Activated T-helper 9 cell treated with anti-CD3 and anti-CD28 coated beads, Interleukin-2, amount 50 U/mL, for 16 hours (primary cell): ENCODE measurements around the gene SLC25A42.
"Not testable (repeated sequence)": the region's sequence is repeated elsewhere in the genome, so short reads cannot be mapped to it uniquely, and the experiment has no call there.

Source experiments
- DNase-seq: peaks from one replicate; pipeline ENCODE4 v3.0.0-alpha.2; 2020; ENCODE audit warnings: low read depth

The SLC25A42 gene, protein sequence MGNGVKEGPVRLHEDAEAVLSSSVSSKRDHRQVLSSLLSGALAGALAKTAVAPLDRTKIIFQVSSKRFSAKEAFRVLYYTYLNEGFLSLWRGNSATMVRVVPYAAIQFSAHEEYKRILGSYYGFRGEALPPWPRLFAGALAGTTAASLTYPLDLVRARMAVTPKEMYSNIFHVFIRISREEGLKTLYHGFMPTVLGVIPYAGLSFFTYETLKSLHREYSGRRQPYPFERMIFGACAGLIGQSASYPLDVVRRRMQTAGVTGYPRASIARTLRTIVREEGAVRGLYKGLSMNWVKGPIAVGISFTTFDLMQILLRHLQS

GRCh38 chr19:19063183-19064097 lies at the start of gene SLC25A42:
Gene SLC25A42, plus strand, starts transcription at chr19:19063994. Its CDS starts 32,131 bp downstream, at chr19:19096125.
- peak; percentile 97 for DNase-seq

DNA sequence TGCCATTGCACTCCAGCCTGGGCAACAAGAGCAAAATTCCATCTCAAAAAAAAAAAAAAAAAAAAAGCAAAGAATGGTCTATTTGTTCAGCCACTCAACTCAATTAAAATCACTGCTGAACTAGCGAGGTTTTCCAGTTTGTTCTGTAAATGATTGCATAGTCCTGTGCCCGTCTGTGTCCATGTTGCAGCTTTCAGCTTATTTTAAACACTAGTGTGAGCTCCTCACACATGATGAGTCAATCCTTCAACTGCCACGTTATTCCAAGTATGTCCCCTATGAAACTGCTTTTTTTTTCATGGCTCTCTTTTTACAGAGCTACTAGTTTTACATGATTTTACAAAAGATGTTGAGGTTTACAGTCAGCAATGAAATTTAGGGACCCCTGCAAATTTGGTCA lies 42.7 kb upstream of the SLC25A42 start:
- DNase-seq, result no peak

- DNase-seq, result no peak
Measured at GRCh38 chr19:19022380-19022961, 41.3 kb upstream of the SLC25A42 start.

DNA sequence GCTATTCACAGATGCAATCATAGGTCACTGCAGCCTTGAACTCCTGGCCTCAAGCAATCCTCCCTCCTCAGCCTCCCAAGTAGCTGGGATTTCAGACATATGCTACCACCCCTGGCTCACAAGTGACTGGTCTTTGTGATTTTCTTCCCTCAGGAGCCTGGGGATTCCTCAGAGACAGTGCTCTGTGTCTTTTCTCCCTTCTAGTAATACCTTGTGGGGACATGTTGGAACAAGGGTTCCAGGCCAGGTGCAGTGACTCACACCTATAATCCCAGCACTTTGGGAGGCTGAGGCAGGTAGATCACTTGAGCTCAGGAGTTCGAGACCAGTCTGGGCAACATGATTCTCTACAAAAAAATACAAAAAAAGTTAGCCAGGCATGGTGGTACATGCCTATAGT lies 40.4 kb upstream of the SLC25A42 start:
- not testable (repeated sequence) for DNase-seq

- no peak for DNase-seq
Measured at GRCh38 chr19:19025861-19026260, 37.9 kb upstream of the SLC25A42 start.

DNA sequence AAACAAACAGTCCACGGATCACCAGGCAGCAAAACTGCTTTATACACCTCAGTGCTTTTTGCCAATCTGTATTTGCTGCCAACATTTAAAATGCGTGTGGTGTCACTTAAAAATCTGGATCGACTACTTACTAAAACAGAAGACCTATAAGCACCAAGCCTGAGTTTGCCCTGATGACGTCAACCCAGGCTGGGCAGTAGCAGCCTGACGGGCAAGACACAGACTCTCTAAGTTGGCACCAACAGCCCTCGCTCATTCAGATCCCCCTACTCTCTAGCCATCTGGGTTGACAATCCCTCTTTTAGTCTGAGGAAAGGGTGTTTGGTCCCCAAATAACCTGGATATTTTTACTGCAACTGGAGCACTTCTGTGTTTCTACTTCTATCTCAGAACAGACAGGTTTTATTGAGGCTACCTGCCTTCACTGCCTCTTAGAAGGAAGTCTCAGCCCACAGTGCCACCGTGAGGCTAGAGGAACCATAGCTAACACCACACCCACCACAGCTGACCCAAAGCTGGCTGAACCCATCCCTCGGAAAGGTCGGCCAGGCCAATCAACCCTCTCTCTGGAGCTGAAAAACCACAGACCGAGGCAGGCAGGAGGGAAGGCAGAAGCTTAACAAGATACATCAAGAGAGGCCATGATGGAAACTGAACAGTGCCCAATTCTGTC lies 37.4 kb upstream of the SLC25A42 start:
- DNase-seq, result no peak

DNA sequence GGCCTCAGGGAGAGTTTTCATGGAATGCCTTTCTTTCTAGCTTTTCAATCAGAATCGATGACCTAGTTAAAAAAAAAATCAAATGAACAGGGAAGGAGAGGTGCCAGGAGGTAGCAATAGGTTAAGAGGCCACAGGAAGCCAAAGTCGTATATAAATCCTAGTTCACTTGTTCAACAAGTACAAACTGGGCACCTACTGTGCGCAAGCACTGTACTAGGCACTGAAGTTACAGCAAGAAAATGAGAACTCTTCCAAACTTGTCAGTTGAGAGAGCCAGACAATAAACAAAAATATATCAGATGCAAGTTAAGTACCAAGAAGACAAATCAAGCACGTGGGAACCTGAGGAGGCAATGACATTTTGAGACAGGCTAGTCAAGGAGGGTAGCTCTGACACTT lies 36.6 kb upstream of the SLC25A42 start:
- DNase-seq, result no peak

DNA sequence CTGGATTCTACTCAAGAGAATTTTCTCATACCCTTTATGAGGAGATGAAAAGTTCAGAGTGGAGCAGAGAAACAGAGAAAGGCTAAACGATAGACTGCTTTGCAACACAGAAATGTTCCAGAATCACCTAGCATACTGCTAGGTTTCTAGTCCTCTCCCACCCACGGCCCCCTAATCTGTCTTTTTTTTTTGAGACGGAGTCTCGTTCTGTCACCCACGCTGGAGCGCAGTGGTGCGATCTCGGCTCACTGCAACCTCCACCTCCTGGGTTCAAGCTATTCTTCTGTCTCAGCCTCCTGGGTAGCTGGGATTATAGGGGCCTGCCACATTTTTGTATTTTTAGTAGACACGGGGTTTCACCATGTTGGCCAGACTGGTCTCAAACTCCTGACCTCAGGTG lies 35.3 kb upstream of the SLC25A42 start:
- no peak for DNase-seq

DNA sequence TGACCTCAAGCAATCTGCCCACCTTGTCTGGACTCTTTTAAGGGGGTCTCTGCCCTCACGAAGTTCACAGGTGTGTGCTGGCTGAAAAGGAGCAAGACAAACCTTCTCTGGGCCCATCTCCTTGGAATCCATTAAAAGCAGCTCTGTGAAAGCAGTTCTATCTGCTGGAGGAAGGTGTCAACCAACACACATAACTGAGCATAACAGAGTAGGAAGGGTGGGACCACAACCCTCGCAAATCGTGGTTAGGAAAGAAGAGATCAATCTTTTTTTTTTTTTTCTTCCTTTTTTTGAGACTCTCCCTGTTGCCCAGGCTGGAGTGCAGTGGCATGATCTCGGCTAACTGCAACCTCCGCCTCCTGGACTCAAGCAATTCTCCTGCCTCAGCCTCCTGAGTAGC lies 31.9 kb upstream of the SLC25A42 start:
- no peak for DNase-seq

- peak; percentile 41 for DNase-seq
Measured at GRCh38 chr19:19032420-19033175, 31.2 kb upstream of the SLC25A42 start.

GRCh38 chr19:19033176-19033425 lies 30.7 kb upstream of the SLC25A42 start:
- peak; percentile 2 for DNase-seq

DNA sequence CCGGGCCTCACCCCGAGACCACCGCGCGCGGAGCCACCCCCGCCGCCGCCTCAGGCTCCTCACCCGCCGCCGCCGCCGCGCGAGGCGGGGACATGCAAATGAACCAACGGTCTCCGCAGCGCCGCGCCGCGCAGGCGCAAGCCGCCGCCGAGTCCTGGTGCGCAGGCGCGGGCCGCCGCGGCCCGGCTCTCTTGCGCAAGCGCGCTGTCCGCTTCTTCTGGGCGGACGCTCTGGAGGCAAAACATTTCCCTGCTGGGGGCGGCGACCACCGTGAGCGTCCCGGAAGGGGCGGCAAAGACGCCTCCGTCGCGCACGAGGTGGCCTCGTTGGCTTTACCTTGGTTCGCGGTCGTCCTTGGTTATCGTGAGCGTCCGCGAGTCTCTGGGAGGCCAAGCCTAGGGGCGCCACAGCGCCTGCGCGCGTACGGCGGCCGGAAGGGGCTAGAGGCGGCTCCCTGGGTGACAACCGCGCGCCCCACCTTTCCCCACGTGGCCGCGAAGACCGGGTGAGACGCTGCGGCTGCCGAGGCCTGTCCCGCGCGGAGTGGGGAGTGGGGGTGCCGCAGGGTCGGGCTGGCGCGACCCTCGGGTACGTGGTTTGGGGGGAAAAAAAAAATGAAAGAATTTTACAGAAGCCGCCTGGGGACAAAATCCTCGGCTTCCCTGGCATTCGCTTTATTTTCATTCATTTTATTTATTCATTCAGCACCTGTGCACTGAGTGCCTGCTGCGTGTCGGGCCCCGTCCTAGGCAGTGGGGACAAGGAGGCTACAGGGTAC lies 30.2 kb upstream of the SLC25A42 start, which contains the start of the genes ARMC6 and SUGP2:
TSS of gene ARMC6 (plus strand) at position 178 of the 778 bp plus-strand sequence. CDS start 607 bp downstream, outside the sequence.
TSS of gene SUGP2 (minus strand) at position 92 of the 778 bp plus-strand sequence. CDS start 2,446 bp downstream, outside the sequence.
- DNase-seq, result peak; percentile 83

DNA sequence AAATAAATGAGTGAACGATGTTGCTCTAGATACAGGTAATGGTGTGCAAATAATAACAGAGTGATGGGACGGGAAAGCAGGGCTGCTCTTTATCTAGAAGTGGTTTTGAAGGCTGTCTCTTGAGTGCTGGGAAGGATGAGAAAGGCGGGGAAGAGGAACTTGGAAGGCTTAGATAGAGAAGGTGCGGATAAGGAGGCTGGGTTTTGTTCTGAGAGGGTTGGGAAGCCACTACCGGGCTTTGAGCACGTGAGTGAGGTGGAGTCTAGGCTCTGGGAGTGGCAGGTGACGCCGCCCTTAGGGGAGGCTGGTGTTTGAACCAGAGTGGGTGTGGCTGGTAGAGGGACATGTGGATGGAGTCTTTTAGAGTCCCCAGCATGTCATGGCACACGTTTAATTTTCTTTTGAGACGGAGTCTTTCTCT lies 29.6 kb upstream of the SLC25A42 start:
- DNase-seq, result peak; percentile 54

DNA sequence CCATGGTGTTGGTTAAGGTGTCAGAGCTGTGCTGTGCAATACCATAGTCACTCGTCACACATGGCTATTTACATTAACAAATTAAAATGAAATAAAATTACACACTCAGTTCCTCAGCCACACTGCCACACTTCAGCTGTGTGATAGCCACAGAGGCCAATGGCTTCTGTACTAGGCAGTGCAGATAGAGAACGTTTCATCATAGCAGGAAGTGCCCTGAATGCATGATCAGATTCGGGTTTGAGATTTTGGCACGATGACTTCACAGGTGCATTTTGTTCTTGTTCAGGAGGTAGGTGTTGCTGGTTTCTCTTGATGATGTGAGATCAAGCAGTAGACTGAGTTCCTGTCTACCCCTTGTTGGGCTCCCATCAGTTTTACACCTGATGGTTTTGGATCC lies 23.9 kb upstream of the SLC25A42 start:
- no peak for DNase-seq

GRCh38 chr19:19040417-19040816 lies 23.4 kb upstream of the SLC25A42 start:
- DNase-seq, result no peak

DNA sequence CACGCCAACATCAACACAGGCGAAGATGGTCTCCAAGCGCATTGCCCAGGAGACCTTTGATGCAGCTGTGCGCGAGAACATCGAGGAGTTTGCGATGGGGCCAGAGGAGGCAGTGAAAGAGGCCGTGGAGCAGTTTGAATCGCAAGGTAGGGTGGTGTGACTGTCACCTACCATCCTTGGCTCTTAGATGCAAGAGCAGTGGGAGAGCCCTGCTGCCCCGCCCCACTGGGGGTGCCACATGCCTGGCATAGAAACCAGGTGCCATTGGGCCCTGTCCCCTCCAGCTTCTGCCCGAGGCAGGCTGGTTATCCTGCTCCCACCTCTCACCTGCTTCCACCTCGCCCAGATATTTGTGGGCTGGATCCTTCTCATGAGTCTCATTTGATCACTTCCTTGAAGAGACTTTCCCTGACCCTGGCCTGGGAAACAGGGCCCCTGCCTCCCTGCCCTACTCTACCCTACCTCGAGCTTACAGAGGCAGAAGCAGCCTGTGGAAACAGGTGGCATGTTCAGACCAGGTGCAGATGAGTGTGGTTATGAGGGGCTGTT lies 21.0 kb upstream of the SLC25A42 start:
- no peak for DNase-seq

GRCh38 chr19:19043481-19043880 lies 20.3 kb upstream of the SLC25A42 start:
- no peak for DNase-seq

GRCh38 chr19:19043881-19044280 lies 19.9 kb upstream of the SLC25A42 start:
- no peak for DNase-seq

- no peak for DNase-seq
Measured at GRCh38 chr19:19049406-19049805, 14.4 kb upstream of the SLC25A42 start.

GRCh38 chr19:19050104-19050503 lies 13.7 kb upstream of the SLC25A42 start:
- DNase-seq, result no peak
